Measurements from ENCODE around the gene ASB8. TPM values are rescaled to one million over a fixed set of nuclear protein-coding genes. Genes with fewer than 3 reads are reported as not detected.

Gene ASB8, protein sequence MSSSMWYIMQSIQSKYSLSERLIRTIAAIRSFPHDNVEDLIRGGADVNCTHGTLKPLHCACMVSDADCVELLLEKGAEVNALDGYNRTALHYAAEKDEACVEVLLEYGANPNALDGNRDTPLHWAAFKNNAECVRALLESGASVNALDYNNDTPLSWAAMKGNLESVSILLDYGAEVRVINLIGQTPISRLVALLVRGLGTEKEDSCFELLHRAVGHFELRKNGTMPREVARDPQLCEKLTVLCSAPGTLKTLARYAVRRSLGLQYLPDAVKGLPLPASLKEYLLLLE
- total RNA-seq (41.2 and 47.9 TPM in 2 replicates), polyA plus RNA-seq (53.0 and 62.0 TPM in 2 replicates)

DNA sequence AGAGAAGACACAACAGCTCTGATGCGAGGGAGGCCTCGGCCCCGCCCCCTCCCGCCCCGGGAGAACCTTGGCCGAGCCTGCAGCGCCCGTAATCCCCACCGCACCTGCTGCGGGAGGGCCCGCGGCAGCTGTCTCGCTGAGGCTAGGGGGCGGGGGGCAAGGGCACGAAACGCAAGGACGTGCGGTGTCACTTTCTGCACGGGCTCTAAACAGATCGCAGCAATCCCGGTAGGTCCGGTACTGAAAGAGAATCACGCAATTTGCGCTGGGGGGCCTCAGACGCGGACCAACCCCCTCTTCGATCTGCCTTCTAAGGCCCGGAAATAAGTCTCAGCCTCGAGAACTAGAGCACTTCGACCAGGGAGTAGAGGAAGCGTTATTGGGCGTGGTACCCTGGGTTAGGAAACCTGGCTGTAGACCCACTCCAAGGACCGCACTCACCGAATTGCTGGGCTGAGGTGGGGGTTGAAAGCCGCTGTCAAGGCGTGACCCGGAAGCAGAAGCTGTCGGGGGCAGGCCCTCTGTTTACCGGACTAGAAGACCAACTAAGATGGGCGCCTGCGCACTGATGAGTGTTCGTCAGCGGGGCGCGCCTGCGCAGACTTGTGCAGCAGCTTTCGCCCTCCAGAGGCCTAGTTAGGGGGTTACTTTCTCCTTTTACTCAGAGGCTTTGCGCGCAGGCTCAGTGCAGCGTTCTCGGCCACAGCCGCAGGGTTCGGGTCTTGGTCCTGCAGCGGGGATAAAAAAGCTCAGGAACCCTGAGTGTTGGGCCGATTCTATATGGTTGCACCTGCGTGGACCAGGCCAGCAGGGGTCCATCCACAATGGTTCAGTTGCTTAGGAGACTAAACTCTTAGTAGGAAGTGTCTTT, at the start of gene ASB8:
Gene ASB8 (minus strand): TSS at position 498 of the 871 bp plus-strand sequence. CDS start 4,019 bp downstream, outside the sequence.
- no peaks in the 10 kb centered on the region for H3K36me3 ChIP-seq
- H3K27ac ChIP-seq: peak within 1 kb of the TSS; percentile 88
- H3K4me1 ChIP-seq (ENCODE audit: low read depth): peaks cover 14% of the 10 kb centered on the region
- no peaks in the 10 kb centered on the region for H3K27me3 ChIP-seq
- H3K9me3 ChIP-seq (ENCODE audit: low read depth): no peaks in the 10 kb centered on the region
- TF ChIP-seq, protein P1, sequence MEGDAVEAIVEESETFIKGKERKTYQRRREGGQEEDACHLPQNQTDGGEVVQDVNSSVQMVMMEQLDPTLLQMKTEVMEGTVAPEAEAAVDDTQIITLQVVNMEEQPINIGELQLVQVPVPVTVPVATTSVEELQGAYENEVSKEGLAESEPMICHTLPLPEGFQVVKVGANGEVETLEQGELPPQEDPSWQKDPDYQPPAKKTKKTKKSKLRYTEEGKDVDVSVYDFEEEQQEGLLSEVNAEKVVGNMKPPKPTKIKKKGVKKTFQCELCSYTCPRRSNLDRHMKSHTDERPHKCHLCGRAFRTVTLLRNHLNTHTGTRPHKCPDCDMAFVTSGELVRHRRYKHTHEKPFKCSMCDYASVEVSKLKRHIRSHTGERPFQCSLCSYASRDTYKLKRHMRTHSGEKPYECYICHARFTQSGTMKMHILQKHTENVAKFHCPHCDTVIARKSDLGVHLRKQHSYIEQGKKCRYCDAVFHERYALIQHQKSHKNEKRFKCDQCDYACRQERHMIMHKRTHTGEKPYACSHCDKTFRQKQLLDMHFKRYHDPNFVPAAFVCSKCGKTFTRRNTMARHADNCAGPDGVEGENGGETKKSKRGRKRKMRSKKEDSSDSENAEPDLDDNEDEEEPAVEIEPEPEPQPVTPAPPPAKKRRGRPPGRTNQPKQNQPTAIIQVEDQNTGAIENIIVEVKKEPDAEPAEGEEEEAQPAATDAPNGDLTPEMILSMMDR (IDR thresholded peaks at IDR 0.05; ENCODE audit: low read depth, low read length): peak; percentile 49
- peak within 1 kb of the TSS; percentile 88 for H3K4me3 ChIP-seq
- peak; percentile 99 for DNase-seq (ENCODE audit: low read depth in 1 of 2, low spot score in 1 of 2)

DNA sequence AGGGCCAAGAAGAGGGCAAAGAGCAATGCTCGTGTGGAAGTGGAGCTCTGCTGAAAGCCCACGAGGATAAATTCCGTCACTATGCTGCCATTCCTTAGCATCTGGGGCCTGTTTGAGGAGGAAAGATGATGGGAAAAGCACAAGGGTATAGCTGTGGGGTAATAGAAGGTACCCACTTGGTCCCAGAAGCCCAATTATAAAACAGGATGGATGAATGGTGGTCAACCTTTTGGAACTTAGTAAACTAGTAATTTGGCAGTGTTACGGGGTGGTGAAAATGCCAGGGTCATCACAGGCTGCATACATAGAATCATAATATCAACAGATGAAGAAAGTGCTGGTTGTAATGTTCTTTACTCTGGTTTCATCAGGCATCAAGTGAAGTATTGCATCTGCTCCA, 45.9 kb upstream of the ASB8 start, which contains the start of gene OR10AD1:
Gene OR10AD1 (minus strand): TSS at position 101 of the 400 bp plus-strand sequence. CDS start 0 bp downstream, at position 101.
- no peak for DNase-seq (ENCODE audit: low read depth in 1 of 2, low spot score in 1 of 2)
- peaks cover 3% of the 10 kb centered on the region for H3K27me3 ChIP-seq
- TF ChIP-seq, protein P1 (IDR thresholded peaks at IDR 0.05; ENCODE audit: low read depth, low read length): no peak

DNA sequence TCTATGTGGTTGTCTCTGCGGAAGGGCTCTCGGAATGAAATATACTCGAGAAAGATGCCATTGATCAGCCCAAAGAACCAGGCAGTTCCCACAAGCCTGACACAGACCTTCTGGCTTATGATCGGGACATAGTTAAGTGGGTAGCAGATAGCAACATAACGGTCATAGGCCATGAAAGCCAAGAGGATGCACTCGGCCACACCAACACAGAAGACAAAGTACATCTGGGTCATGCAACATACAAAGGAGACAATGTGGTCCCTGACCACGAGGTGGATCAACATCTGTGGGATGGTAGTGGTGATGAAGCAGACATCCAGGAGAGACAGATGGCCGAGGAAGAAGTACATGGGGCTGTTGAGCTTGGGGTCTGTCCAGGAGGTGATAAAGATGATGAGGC, 45.5 kb upstream of the ASB8 start:
- TF ChIP-seq, protein P1 (IDR thresholded peaks at IDR 0.05; ENCODE audit: low read depth, low read length): no peak
- Histone ChIP-seq H3K27ac (no peak overlapping the region), H3K9me3 (ENCODE audit: low read depth) (no peaks in the 10 kb centered on the region), H3K27me3 (peaks cover 3% of the 10 kb centered on the region), H3K4me3 (no peak overlapping the region), H3K4me1 (ENCODE audit: low read depth) (no peaks in the 10 kb centered on the region), H3K36me3 (no peaks in the 10 kb centered on the region)
- no peak for DNase-seq (ENCODE audit: low read depth in 1 of 2, low spot score in 1 of 2)

More for the DNA sequence above, 45.9 kb upstream of the ASB8 start, which contains the start of gene OR10AD1:
- Histone ChIP-seq H3K9me3 (ENCODE audit: low read depth) (no peaks in the 10 kb centered on the region), H3K27ac (no peak within 1 kb of the TSS), H3K4me1 (ENCODE audit: low read depth) (no peaks in the 10 kb centered on the region), H3K4me3 (no peak within 1 kb of the TSS), H3K36me3 (no peaks in the 10 kb centered on the region)

DNA sequence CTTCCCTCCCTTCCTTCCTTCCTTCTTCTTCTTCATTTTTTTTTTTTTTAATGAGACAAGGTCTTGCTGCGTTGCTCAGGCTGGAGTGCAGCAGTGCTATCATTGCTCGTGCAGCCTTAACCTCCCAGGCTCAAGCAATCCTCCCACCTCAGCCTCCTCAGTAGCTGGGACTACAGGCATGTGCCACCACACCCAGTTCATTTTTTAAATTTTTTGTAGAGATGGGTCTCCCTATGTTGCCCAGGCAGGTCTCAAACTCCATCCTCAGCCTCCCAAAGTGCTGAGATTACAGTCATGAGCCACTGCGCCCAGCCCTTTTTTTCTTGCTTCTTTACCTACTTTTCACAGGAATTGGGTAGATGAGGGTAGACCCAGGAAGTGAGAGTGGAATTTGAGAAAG, 44.2 kb upstream of the ASB8 start:
- no peak overlapping the region for H3K4me3 ChIP-seq
- H3K27me3 ChIP-seq: peaks cover 3% of the 10 kb centered on the region
- TF ChIP-seq, protein P1 (IDR thresholded peaks at IDR 0.05; ENCODE audit: low read depth, low read length): no peak

DNA sequence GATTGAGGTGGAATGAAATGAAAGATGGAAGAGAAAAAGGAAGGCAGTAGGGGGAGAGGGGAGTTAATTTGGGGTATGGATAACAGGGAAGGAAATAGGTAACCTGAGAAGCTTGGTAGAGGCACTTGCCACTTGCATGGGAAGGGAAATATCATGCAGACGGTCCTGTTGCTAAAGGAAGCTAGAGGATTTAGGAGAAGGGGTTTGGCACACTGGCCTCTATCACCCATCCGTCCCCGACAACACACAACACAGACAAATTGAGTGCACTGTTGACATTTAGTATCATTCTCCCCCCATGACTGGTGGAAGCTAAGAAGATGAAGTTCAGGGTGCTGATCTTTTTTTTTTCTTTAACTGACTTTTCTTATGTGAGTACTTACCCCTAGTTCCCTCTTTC, 43.8 kb upstream of the ASB8 start:
- no peaks in the 10 kb centered on the region for H3K4me1 ChIP-seq (ENCODE audit: low read depth)
- peaks cover 3% of the 10 kb centered on the region for H3K27me3 ChIP-seq
- no peak overlapping the region for H3K27ac ChIP-seq
- TF ChIP-seq, protein P1 (IDR thresholded peaks at IDR 0.05; ENCODE audit: low read depth, low read length): no peak
- H3K36me3 ChIP-seq: no peaks in the 10 kb centered on the region
- no peak overlapping the region for H3K4me3 ChIP-seq
- H3K9me3 ChIP-seq (ENCODE audit: low read depth): no peaks in the 10 kb centered on the region
- no peak for DNase-seq (ENCODE audit: low read depth in 1 of 2, low spot score in 1 of 2)

More for the DNA sequence above, 44.2 kb upstream of the ASB8 start:
- no peak overlapping the region for H3K27ac ChIP-seq
- H3K4me1 ChIP-seq (ENCODE audit: low read depth): no peaks in the 10 kb centered on the region
- no peak for DNase-seq (ENCODE audit: low read depth in 1 of 2, low spot score in 1 of 2)
- no peaks in the 10 kb centered on the region for H3K9me3 ChIP-seq (ENCODE audit: low read depth)
- H3K36me3 ChIP-seq: no peaks in the 10 kb centered on the region
